Choroid plexus epithelial cell (primary cell): Measurements from ENCODE around the gene TRIM38.
A peak's percentile ranks its signal among the peaks of the same experiment; 100 is the strongest.

Experiments
- DNase-seq: peaks from one replicate; pipeline ENCODE4 v3.0.0-alpha.2; 2010; ENCODE audit warnings: low read depth
- H3K4me3 ChIP-seq: 2 replicates; pipeline ENCODE4 v1.5.1; 2011; ENCODE audit warnings: low read depth, mild to moderate bottlenecking, control low read depth, low read length, moderate library complexity
- TF ChIP-seq, protein P1 (sequence below): conservative IDR thresholded peaks from 2 replicates; pipeline ENCODE4 v1.5.1; 2011; ENCODE audit warnings: low read depth, mild to moderate bottlenecking, control low read depth, inconsistent platforms, low read length, moderate library complexity

Gene TRIM38

GRCh38 chr6:25959890-25960536 is 2.6 kb upstream of the TRIM38 start:
- DNase-seq, result peak; percentile 53
- TF ChIP-seq, protein P1, sequence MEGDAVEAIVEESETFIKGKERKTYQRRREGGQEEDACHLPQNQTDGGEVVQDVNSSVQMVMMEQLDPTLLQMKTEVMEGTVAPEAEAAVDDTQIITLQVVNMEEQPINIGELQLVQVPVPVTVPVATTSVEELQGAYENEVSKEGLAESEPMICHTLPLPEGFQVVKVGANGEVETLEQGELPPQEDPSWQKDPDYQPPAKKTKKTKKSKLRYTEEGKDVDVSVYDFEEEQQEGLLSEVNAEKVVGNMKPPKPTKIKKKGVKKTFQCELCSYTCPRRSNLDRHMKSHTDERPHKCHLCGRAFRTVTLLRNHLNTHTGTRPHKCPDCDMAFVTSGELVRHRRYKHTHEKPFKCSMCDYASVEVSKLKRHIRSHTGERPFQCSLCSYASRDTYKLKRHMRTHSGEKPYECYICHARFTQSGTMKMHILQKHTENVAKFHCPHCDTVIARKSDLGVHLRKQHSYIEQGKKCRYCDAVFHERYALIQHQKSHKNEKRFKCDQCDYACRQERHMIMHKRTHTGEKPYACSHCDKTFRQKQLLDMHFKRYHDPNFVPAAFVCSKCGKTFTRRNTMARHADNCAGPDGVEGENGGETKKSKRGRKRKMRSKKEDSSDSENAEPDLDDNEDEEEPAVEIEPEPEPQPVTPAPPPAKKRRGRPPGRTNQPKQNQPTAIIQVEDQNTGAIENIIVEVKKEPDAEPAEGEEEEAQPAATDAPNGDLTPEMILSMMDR, result no peak
- H3K4me3 ChIP-seq, result no peak overlapping the region

- no peak for DNase-seq
- H3K4me3 ChIP-seq, result no peak overlapping the region
- TF ChIP-seq, protein P1, result no peak
These were observed 1.9 kb upstream of the TRIM38 start for GRCh38 chr6:25960734-25961133.

- TF ChIP-seq, protein P1, result no peak
- H3K4me3 ChIP-seq, result no peak overlapping the region
- no peak for DNase-seq
These were observed 918 bp upstream of the TRIM38 start for GRCh38 chr6:25961619-25962148.

DNA sequence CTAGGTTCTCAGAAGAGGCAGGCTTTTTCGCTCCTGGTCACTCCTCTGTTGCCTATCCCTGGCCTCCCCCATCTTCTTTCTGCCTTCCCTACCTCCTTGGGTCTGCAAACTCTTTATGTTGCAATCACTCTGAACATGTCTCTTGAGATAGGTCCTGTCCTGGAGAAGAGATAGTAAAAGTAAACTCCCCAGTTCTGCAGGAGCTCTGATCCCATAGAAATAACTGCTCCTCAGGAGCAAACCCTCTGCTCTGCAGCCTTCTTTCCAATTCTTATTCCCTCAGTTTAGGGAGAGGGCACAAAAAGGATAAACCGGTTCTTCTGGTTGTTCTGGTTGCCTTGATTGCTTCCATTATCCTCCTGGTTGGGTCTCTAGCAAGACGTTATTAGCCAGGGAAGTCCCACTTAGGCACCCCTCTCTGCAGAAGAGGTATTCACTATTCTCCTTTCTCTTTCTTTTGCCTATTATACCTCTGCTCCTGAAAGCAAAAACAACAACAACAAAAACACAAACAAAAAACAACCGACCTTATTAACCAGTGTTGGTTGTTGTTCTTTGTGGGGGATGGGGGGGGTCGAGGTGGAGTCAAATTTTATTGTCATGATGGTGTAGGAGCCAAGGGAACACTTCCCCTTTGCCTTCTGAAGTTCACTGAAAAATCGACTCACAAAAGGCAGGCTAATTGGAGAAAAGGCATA is 973 bp downstream of the TRIM38 start:
- H3K4me3 ChIP-seq, result peak overlapping the region; percentile 65
- peak; percentile 50 for DNase-seq
- TF ChIP-seq, protein P1, result no peak

DNA sequence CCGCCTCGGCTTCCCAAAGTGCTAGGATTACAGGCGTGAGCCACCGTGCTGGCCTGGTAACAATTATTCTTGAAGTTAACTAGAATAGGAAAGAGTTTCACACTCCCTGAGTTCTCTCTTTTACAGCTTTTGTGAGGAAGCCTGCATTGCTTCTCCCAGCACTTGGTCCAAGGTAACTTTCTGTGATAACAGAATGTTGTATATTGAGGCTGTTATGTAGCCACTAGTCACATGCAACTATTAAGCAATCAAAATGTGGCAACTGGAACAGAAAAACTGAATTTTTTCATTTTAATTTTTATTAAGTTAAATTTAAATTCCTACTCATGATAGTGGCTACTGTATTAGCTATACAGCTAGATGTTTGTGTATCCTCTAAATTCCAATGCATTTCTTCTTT is 2.5 kb downstream of the TRIM38 start:
- no peak overlapping the region for H3K4me3 ChIP-seq
- no peak for DNase-seq
- TF ChIP-seq, protein P1, result no peak

- TF ChIP-seq, protein P1, result no peak
- no peak for DNase-seq
- no peak overlapping the region for H3K4me3 ChIP-seq
These were observed 4.1 kb downstream of the TRIM38 start for GRCh38 chr6:25966711-25967110.

DNA sequence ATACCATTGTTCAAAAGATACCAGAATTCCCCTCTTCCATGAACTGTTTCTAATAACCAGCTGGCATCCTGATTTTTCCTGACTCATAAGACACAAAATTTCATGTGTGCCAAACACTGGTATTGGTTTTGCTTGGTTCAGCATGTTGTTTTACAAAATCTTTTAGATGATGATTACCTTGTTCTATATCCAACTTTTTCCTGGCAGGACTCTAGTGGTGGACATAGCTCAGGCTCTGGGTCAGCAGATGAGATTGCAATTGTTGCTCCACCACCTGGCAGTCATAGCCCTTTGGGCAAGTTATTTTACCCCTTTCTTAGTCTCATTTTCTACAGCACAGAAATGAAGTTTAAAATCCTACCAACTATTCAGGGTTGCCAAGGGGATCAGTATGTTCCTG is 6.2 kb downstream of the TRIM38 start:
- TF ChIP-seq, protein P1, result no peak
- no peak overlapping the region for H3K4me3 ChIP-seq
- no peak for DNase-seq
